AG09319 (cell line): Measurements from ENCODE around the gene DLGAP3.
A peak's percentile ranks its signal among the peaks of the same experiment; 100 is the strongest.

ENCODE experiments used
- DNase-seq: peaks from one replicate; pipeline ENCODE4 v3.0.0-alpha.2; 2010; ENCODE audit warnings: low read depth; ENCODE audit errors: extremely low read depth
- CTCF ChIP-seq: IDR thresholded peaks from 2 replicates; pipeline ENCODE4 v1.5.1; 2011; ENCODE audit warnings: low read depth, mild to moderate bottlenecking, inconsistent platforms, low read length, moderate library complexity

The DLGAP3 gene

DNA sequence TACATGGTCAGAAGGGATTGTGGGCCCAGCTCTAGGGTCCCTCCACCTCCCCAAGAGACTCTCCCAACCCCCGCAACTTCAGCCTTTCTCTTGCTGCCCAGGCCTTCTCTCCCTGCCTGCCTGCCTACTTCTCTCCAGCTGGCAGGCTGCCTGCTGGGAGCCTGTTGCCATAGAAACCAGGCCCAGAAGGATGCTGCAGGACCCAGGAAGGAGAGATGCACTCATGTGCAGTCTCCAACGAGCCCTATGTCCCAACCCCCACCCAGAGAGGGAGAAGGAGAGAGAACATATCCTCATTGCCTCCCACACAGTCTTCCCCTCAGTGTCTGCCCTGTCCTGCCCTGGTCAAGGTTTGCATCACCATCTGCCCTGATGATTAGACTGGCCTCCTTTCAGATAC lies 59.1 kb downstream of the DLGAP3 start:
- TF ChIP-seq CTCF, result no peak
- no peak for DNase-seq

DNA sequence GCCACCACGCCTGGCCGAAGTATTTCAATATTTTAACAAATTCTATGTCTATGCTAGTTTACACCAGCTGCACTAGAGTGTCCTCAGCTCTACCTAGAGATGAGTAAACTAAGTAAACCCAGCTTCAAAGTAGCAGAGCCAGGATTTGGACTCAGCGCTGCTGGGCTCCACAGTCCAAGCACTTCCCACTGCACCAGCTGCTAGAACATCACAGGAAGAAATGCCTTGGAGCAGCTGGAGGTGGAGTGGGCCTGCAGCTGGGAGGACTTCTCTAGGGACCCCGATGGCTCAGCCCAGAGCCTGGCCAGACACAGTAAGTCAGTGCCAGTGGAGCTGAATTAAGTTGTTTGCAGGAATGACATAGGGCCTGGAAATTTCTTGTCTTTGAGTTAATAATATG lies 59.7 kb downstream of the DLGAP3 start:
- no peak for TF ChIP-seq CTCF
- no peak for DNase-seq

- no peak for TF ChIP-seq CTCF
- DNase-seq, result no peak
Observed at GRCh38 chr1:34868230-34869049, 61.0 kb downstream of the DLGAP3 start.

DNA sequence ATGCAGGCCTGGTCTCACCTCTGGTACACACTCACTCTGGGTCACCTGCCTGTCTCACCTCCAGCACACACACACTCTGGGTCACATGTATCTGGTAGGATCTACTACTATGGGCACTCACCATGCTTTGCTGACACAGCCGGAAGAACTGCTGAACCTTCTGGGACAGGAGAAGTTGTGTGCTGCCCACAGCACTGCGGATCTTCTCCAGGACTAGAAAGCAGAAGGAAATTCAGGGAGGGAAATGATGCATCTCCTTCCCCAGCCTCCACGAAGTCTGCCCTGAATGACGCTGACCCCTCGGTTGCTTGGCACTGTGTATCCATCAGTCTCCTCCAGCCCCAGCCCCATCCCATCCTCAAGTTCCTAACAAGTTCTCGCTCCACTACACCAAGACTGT lies 62.0 kb downstream of the DLGAP3 start:
- no peak for DNase-seq
- no peak for TF ChIP-seq CTCF

DNA sequence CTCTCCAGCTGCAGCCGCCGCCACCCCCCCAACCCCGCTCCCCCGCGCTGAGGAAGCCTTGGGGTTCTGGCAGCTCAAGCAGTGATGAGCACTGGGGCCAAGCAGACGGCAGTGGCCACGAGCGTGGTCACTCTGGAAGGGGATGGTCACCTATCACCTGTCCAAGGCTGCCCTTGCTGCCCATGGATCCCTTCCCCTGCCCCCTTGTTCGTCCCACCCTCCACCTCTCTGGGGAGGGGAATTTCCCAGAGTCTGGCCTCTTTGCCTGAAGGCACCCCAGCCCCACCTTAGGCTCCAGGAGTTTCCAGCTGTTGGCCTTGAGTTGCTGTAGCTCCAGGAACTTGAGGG lies 62.7 kb downstream of the DLGAP3 start:
- no peak for TF ChIP-seq CTCF
- no peak for DNase-seq

GRCh38 chr1:34865981-34866761 lies 63.3 kb downstream of the DLGAP3 start:
- TF ChIP-seq CTCF, result peak; percentile 97
- no peak for DNase-seq

DNA sequence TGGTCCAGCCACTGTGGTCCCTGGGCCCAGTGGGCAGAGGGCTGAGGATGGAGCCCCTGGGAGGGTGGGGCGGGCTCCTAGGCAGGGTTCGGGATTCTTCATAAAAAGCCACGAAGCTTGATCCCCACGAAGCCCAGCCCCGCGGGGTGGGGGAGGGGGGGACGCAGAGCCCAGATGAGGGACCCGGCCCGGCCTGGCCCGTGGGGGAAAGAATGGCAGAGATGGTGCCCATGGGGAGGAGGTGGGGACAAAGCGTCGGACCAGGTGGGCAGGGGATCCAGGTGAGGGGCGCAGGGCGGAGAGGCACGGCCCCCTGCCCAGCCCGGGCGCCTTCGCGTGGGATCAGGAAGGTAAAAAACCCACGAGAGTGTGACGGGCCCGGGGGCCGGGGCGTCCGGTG lies 63.9 kb downstream of the DLGAP3 start:
- DNase-seq, result no peak
- no peak for TF ChIP-seq CTCF
